ENCODE measurements around the gene OBP2A. TPM values are rescaled to one million over a fixed set of nuclear protein-coding genes. Genes with fewer than 3 reads are reported as not detected.
A peak's percentile ranks its signal among the peaks of the same experiment; 100 is the strongest.

OBP2A gene
- total RNA-seq, 1 donor from 2014 or later: not detected

GRCh38 chr9:135591506-135592330 lies 45.8 kb downstream of the OBP2A start:
- DNase-seq: no peak
- intact Hi-C loops (cut with micrococcal nuclease): no loop called here
- H3K36me3 ChIP-seq: no peaks in the 10 kb centered on the region
- H3K9me3 ChIP-seq (replicated peaks): peaks cover 24% of the 10 kb centered on the region
- no peak overlapping the region for H3K4me3 ChIP-seq
- no peak overlapping the region for H3K27ac ChIP-seq (replicated peaks)
- TF ChIP-seq CTCF (IDR thresholded peaks at IDR 0.05; ENCODE audit: borderline replicate concordance): no peak
- no peaks in the 10 kb centered on the region for H3K4me1 ChIP-seq
- H3K27me3 ChIP-seq (ENCODE audit: low read depth): peaks cover 44% of the 10 kb centered on the region

GRCh38 chr9:135592331-135592590 lies 46.3 kb downstream of the OBP2A start:
- Histone ChIP-seq H3K27me3 (ENCODE audit: low read depth) (peaks cover 48% of the 10 kb centered on the region), H3K36me3 (no peaks in the 10 kb centered on the region), H3K9me3 (replicated peaks) (peaks cover 24% of the 10 kb centered on the region), H3K4me3 (no peak overlapping the region), H3K4me1 (no peaks in the 10 kb centered on the region), H3K27ac (replicated peaks) (no peak overlapping the region)
- no peak for DNase-seq
- TF ChIP-seq CTCF (IDR thresholded peaks at IDR 0.05; ENCODE audit: borderline replicate concordance): no peak
- intact Hi-C loops (cut with micrococcal nuclease): no loop called here

- no peak overlapping the region for H3K27ac ChIP-seq (replicated peaks)
- peak; percentile 9 for DNase-seq
- intact Hi-C loops (cut with micrococcal nuclease): no loop called here
- no peak for TF ChIP-seq CTCF (IDR thresholded peaks at IDR 0.05; ENCODE audit: borderline replicate concordance)
- peaks cover 52% of the 10 kb centered on the region for H3K27me3 ChIP-seq (ENCODE audit: low read depth)
- H3K36me3 ChIP-seq: no peaks in the 10 kb centered on the region
- peaks cover 24% of the 10 kb centered on the region for H3K9me3 ChIP-seq (replicated peaks)
- H3K4me3 ChIP-seq: no peak overlapping the region
- H3K4me1 ChIP-seq: no peaks in the 10 kb centered on the region
These were observed 46.7 kb downstream of the OBP2A start for GRCh38 chr9:135592625-135593024.

GRCh38 chr9:135596211-135596610 lies 50.3 kb downstream of the OBP2A start:
- intact Hi-C loops (cut with micrococcal nuclease): no loop called here
- no peak for TF ChIP-seq CTCF (IDR thresholded peaks at IDR 0.05; ENCODE audit: borderline replicate concordance)
- peaks cover 24% of the 10 kb centered on the region for H3K9me3 ChIP-seq (replicated peaks)
- H3K4me3 ChIP-seq: no peak overlapping the region
- no peak for DNase-seq
- H3K4me1 ChIP-seq: no peaks in the 10 kb centered on the region
- no peaks in the 10 kb centered on the region for H3K36me3 ChIP-seq
- H3K27me3 ChIP-seq (ENCODE audit: low read depth): peaks cover 60% of the 10 kb centered on the region
- no peak overlapping the region for H3K27ac ChIP-seq (replicated peaks)

Other genes with a start within 250 kb of the OBP2A start
- 20.9 TPM for gene PPP1R26, start 66.3 kb upstream of the OBP2A start, total RNA-seq
- 42.6 TPM for gene MRPS2, start 45.4 kb upstream of the OBP2A start, total RNA-seq
- not detected for gene LCN1, start 24.7 kb upstream of the OBP2A start, total RNA-seq
- not detected for gene PAEP, start 15.6 kb downstream of the OBP2A start, total RNA-seq
- not detected for gene GLT6D1, start 93.4 kb downstream of the OBP2A start, total RNA-seq
- not detected for gene LCN9, start 117.2 kb downstream of the OBP2A start, total RNA-seq
- gene SOHLH1, start 153.4 kb downstream of the OBP2A start, total RNA-seq: not detected
- gene KCNT1, start 156.1 kb downstream of the OBP2A start, total RNA-seq: 3.3 TPM